GM18858 (cell line): Measurements from ENCODE around the gene CDH8.

Source experiments
- ATAC-seq: cut with Tn5 transposase; IDR thresholded peaks from one replicate; pipeline ENCODE4 v1.9.1; 2021; ENCODE audit not compliant: unreplicated experiment

Gene CDH8

GRCh38 chr16:62034231-62035114 is 1.8 kb downstream of the CDH8 start:
- ATAC-seq: no peak

- ATAC-seq: no peak
Observed at GRCh38 chr16:62033065-62033464, 3.2 kb downstream of the CDH8 start.

- ATAC-seq: no peak
Observed at GRCh38 chr16:62029947-62030346, 6.3 kb downstream of the CDH8 start.

- no peak for ATAC-seq
Observed at GRCh38 chr16:62022688-62023087, 13.6 kb downstream of the CDH8 start.

GRCh38 chr16:62021161-62021581 is 15.1 kb downstream of the CDH8 start:
- ATAC-seq: no peak

GRCh38 chr16:62020681-62021080 is 15.6 kb downstream of the CDH8 start:
- no peak for ATAC-seq

GRCh38 chr16:62019851-62020250 is 16.4 kb downstream of the CDH8 start:
- no peak for ATAC-seq

GRCh38 chr16:62018301-62019060 is 17.8 kb downstream of the CDH8 start:
- ATAC-seq: no peak

- ATAC-seq: no peak
Observed at GRCh38 chr16:62014319-62014923, 21.8 kb downstream of the CDH8 start.

GRCh38 chr16:62010186-62010585 is 26.1 kb downstream of the CDH8 start:
- ATAC-seq: no peak

GRCh38 chr16:61998460-61998859 is 37.8 kb downstream of the CDH8 start:
- no peak for ATAC-seq

GRCh38 chr16:61993108-61993507 is 43.1 kb downstream of the CDH8 start:
- ATAC-seq: no peak

GRCh38 chr16:61987474-61988012 is 48.7 kb downstream of the CDH8 start:
- no peak for ATAC-seq

GRCh38 chr16:61969077-61969382 is 67.2 kb downstream of the CDH8 start:
- ATAC-seq: no peak

GRCh38 chr16:61968242-61969076 is 67.8 kb downstream of the CDH8 start:
- no peak for ATAC-seq

GRCh38 chr16:61957075-61957855 is 79.0 kb downstream of the CDH8 start:
- ATAC-seq: no peak

- ATAC-seq: no peak
Observed at GRCh38 chr16:61952841-61953240, 83.4 kb downstream of the CDH8 start.

- ATAC-seq: no peak
Observed at GRCh38 chr16:61948414-61948813, 87.8 kb downstream of the CDH8 start.

GRCh38 chr16:61946019-61946418 is 90.2 kb downstream of the CDH8 start:
- ATAC-seq: no peak

- no peak for ATAC-seq
Observed at GRCh38 chr16:61945511-61945910, 90.7 kb downstream of the CDH8 start.
